HG02885 (cell line): ENCODE data around the gene CDH4.

ENCODE experiments used
- ATAC-seq: cut with Tn5 transposase; IDR thresholded peaks from one replicate; pipeline ENCODE4 v1.9.1; 2021; ENCODE audit warnings: mild to moderate bottlenecking; ENCODE audit not compliant: unreplicated experiment, poor library complexity

CDH4 gene

DNA sequence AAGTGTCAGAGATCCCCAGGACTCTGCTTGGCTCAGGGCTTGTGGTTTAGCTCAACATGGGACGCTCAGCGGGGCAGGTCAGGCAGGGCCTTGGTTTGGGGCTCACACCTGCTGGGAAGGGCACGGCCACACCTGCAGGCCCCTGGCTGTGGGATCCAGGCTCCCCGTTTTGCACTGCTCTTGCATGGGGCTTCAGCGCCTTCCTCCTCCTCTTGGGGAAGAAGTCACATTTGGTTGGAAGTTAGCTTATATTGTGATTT is 378.3 kb downstream of the CDH4 start:
- ATAC-seq = no peak

DNA sequence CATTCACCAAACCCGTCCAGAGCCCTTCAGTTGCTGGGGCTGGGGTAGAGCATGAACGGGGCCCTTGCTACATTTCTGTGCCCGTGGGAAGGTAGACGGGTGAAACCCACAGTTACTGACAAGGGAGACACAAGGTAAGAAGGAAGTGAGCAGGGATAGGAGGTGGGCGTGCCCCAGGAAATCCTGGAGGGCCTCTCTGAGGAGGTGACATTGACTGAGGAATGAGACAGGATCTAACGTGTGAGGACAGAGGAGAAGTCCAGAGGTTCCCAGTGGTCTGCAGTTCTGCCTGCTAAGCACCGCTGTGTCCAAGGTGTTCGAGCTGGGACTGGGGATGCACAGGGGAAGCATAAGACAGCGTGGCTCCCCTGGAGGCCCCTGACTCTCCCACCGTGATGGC is 378.8 kb downstream of the CDH4 start:
- no peak for ATAC-seq

DNA sequence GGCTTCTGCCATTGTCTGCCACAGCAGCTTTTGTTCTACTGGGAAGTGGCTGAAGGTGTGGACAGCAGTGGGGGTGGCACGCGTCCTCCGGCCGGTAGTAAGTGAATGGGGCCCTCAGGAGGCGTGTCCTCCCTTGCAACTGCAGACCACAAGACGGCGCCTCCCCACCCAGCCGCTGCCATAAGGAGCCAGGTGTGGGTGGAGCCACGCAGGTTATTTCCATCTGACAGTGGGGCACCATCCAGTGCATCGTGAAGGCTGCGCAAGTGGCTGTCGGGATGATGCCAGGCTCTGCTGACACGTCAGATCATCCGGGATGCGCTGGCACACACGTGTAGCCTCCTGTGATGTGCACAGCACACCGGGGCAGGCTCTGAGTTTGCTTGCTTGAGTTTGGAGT is 379.7 kb downstream of the CDH4 start:
- ATAC-seq = no peak

DNA sequence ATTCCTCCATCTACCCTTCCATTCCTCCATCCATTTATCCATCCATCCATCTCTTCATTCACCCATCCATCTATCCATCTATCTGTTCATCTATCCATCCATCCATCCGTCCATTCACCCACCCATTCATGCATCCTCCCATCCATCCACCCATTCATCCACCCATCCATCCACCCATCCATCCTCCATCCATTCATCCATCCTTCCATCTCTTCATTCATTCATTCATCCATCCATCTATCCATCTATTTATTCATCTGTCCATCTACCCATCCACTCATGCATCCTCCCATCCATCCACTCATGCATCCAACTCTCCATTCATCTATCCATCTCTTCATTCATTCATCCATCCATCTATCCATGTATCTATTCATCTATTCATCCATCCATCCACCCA is 380.9 kb downstream of the CDH4 start:
- ATAC-seq = no peak

DNA sequence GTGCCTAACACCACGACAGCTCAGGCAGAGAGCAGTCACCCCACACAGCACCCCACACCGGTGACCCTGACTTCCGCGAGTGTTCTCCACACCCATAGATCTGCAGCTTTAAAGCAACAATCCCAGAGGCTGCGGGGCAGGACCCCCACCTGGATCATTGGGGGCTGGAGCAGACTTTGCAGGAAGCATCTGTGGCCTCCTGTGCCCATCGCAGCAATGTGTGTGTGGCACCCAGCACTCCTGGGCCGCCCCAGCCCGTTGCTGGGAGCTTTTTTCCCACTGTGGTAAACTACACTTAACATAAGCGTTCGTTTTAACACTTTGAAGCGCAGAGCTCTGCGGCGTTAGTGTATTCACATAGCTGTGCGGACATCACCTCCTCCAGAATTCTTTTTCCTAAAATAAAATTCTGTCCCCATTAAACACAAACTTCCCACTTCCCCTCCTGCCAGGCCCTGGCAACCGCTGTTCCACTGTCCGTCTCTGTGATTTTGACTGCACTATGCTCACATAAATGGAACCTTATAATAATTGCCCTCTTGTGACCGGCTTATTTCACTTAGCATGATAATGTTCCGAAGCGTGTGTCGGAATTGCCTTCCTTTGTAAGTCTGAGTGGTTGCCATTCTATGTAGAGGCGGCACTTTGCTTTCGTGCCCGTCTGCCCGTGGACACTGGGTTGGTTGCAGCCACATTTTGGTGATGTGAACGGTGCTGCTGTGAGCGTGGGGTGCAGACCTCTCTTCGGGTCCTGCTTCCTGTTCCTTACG is 382.5 kb downstream of the CDH4 start:
- no peak for ATAC-seq

DNA sequence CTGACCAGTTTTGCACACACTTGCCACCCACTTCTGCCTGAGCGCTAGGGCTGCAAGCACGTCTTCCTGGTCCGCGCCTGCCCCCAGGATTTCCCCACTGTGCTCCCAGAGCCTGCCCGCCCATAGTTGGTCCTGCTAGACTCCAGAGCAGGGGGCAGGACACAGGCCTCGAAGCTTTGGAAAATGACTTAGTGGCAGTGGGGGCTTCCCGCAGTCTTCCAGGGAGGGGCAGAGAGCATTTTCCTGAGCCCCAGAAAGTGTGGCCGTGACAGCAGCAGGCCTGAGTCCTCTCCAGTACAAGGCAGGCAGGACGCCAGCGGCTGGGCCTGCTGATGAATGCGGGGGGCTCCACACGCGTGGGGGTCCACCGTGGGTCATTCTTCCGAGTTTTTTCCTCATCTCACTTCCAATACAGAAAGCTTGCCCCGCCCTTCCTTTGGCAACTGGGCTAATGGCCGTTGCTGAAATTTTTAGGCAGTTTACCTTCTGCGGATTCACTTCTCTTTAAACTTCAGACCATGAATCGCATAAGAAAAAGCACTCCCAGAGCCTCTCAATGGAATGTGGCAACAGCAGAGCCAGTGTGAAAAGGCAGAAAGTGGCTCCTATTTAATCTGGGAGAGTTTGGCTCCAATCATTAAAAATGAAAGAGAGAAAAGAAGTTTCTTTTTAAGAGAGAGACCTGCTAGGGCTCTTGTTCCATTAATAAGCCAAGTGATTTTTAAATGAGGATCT is 383.8 kb downstream of the CDH4 start:
- no peak for ATAC-seq

DNA sequence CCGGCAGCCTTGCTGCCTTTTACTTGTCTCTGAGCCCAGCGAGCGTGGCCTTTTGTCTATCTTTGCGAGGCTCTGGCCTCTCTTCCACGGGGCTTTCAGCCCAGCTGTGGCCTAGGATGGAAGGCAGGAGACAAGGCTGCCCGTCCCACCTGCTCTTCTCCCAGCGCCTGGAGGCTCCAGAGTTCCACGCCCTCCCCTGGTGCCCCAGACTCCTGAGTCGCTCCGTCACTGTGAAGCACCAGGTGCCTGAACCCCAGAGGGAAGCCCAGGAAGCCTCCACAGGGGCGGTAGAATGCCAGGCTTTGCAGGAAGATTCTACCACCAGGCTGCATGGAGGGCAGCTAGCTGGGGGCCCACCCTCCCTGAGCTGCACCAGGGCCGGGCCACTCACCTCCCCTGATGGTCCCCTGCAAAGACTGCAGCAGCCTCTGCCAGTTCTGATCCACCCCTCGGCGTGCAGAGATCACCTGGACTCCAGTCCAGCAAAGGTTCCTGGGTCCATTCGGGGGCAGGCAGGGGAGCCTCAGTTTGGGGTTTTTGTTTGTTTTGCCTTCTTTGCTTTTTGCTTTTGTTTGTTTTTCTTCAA is 384.6 kb downstream of the CDH4 start:
- no peak for ATAC-seq

DNA sequence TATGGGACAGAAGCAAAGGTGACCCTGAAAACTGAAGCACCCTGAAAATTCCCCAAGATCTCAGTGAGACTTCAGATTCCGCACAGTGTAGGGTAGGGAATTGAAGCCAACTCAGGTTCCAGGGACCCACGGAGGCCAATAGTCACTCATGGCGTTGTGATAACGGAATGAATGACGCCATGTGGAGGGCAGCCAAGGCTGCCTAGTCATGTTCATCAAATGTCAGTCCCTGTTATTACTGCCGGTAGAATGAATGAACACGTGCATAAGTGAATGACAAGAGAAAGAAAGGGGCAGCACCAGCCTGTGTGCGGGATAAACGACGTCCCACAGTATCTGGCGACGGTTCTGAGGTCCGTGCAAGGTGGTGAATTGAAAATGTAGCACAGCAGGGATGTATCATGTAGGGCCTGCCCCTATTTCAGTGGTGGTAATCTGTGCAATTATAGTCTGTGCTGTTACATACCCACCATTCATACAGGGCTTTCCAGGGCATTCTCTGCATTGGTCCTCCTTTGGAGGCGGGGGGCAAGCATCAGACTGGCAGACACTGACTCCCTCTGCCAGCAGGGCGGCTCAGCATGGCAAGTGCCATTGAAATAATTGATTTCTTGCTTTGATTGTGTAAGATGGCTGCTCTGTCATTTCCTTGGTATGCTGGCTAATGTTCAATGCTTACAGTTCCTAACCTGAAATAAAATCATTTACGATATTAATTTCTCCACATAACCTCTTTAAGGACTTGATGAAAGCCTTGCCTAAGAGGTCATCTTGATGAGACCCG is 386.9 kb downstream of the CDH4 start:
- ATAC-seq = no peak

DNA sequence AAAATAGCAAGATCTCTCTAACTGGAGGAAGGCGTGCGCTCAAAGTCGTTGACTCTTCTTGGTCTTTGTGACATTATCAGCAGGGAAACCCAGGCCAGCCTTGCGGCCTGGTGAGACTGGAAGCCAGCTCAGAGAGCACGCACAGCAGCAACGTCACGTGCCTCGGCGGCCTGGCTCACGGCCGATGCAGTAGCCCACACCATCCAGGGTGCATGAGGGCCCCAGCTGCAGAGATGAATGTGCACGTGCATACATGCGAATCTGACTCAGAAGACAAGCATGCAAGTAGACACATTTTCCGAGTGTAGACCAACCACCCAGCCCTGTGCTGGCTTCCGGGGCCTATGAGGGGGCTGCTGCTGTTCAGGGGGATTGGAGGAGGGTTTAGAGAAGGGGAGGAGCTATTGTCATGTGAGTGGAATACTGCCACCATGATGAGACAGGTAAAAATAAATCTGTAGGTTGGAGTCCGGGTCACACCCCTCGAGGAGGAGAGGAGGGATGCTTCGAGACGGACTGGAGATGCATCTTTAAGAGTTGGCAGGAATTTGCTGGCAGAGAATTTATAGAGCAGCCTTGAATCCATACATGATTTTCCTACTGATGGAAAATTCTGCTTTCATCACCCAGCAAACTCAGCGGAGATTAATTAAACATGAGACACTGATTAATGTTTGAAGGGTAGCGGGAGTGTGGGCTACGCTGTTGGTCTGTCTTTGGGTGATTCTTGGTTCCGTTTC is 388.2 kb downstream of the CDH4 start:
- ATAC-seq = no peak

DNA sequence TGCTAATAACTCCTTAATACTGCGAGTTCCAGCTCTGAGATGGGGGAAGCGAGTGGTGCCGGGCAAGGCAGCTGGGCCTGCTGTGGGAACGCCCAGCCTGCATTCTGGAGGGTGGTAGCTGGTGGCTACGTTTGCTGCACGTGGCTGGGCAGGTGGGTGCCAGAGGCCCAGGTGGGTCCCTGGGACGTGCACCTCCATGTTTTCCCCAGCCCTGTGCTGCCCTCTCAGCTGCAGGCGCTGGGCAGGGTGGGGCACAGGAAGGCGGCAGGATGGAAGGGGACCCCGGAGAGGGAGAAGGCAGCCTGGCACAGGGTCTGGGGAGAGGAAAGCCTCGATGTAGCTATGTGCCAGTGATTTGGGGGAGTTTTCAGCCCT is 388.8 kb downstream of the CDH4 start:
- no peak for ATAC-seq

DNA sequence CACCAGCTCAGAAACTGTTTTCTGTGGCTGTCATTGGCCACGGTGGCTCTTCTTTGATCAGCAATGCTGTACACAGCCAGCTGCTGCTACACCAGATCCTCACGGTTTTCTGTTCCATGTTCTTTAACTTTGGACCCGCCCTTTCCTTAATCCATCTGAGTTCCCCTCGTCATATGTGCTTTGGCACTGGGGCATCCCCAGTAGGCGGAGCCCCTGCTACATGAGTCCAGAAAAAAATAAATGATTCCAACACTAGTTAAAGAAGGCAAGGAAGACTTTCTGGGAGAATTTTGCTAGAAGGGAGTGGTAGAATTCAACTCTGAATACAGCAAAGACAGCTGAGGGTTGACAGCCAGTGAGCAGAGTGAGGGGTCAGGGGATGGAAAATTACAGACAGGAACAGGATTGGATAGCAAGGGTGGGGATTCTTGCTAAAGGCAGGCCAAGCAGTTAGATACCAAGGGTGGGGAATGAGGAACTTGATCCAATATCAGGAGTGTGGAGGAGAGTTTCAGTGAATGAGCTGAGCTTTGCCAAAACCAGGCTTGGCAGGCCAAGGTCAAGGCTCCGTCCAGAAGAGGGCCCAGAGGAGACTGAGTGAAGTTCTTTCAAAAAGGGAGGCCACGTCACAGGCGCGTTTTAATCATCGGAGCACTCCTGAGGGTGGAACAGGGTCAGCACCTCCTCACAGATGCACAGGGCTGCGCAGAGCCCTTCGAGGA is 391.8 kb downstream of the CDH4 start:
- no peak for ATAC-seq

DNA sequence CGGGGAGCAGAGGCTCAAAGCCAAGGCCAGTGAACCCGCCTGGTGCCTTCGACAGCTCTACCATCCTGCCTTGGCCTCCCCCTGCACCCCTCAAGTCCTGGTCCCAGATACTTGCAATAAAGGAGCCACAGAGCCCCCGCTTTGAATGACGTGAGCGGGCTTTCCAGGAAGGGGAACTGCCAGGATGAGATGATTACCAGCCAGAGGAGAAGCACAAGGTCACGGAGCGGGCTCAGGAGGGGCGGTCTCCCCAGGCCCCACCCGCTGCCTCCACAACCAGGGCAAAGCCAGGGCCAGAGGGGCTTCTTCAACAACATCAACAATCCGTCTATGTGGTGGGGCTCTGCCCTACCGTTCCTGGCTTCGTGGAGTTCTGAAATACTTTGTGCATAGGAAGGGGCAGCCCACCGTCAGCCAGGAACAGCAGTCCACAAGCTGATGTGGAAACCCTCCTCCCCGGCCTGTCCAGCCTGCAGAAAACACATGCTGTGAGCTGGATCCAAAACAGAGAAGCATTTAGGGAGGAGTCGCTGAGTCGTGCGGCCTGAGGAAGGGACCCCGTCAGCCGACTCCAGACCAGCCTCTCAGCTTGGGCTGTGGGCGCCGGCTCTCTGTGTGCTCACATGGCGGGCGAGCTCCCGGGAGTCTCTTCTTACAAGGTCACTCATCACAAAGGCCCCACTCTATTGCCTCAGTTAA is 392.5 kb downstream of the CDH4 start:
- no peak for ATAC-seq

DNA sequence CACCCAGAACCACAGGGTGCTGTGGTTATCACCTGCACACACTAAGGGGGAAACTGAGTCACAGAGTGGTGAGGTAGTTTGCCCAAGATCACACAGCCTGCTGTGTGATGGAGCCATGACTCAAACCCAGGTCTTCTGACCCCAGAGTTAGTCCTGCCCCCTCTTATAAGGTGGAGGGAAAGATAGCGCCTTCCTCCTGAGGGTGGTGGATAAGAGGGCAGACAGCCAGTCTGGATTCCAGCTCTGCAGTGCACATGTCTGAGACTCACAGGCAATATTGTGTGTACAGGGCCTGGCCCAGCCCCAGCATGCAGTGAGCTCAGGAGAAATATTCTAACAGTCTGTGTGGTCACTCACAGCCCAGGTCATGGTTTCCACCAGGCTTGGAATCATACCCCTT is 393.7 kb downstream of the CDH4 start:
- no peak for ATAC-seq

DNA sequence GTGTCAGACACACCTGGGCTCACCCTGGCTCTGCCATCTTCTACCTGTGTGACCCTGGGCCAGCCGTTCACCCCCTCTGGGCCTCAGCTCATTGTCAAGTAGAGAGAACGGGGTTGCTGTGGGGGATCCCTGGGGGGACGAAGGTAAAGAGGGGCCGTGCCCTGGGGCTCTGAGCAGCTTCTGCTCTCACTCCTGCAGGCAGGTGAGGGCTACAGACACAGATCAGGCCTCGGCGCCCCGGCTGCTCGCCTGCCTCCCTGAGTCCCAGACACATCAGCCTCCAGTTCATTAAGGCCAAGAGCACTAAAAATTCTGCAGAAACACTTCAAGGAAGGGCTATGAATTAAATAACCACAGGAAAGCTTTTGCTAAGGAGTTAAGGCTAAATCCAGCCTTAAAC is 394.4 kb downstream of the CDH4 start:
- no peak for ATAC-seq

DNA sequence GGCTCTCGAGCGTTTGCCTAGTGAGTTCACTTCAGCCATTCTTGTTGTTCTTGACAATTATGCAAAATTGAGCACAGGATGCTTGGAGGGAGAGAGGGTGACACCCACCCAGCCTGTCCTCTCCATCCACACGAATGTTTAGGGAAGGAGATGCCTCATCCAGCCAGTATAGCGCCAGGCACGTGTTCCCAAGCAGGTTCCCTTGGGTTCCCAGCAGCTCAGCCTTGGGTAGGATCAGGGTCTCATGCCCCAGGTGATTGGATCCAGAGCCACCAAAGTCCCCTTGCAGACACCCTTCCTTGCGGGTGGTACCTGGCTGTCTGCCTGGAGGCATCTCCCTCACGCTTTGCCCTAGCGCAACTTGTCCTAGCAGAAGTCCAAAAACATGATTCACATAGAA is 394.9 kb downstream of the CDH4 start:
- no peak for ATAC-seq

DNA sequence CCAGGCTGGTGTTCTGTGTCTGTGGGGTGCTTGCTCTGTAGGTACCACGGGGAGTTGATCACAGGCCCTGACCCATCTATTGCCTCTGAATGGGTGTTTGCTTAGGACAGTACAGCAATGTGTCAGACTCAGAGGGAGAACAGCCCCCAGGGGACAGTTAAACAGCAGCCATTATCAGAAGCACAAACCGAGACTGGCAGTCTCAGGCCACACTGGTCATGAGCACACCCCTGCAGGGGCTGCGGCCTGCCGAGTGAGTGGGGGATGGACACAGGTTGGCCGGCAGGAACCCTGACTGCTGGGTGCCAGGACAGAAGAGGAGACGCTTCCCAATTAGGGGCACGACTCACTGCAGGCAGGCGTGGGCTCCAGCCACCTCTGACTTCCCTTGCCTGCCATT is 395.6 kb downstream of the CDH4 start:
- no peak for ATAC-seq

DNA sequence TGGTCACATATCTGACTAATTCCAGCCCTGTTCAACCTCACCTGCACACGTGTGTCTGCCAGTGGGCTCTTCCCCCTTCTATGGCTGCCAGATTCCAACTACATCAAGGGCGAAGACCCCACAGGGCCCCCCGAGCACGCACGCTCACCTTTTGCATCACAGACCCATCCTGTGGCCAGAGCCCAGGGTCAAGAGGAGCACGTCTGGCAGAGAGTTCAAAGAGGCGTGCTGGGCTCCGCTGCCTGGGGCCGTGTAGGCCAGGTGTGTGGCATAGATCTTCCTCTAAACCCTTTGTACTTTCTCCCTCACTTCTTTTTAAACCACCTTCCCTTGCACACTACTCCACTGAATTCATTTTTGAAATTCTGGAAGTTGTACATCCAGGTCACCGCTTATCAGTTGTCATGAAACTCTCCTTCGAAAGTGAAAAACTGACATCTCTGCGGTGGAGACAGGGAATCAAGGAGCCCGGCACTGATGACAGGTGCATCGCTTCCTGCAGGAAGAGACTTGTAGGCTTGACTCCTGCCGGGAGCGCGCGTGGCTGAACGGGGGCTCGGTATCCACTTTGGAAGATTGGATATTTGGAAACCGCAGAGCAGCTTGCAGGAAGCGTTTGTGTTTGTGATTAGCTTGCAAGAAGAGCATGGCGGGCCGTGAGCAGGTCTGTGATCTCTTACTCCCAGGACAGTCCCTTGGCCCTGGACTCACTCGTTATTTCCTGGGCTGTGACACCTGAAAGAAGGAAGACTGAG is 397.2 kb downstream of the CDH4 start:
- no peak for ATAC-seq

DNA sequence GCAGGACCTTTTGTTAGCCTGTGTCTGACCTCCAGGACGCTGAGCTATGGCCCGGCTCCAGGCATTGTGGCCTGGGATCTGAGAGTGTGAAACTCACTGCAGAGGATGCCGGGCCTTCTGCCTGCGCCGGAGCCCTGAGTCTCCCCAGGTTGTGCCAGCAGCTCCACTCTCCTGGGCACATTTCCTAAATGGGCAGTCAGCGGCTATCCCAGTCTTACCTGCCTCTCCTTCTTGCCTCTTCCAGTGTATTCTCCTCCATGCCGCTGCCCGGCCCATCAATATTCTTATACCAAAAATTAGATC is 397.8 kb downstream of the CDH4 start:
- ATAC-seq = no peak
